Right renal pelvis (tissue), 4 donors: ENCODE results near the gene SETD9. TPM values are rescaled to one million over a fixed set of nuclear protein-coding genes. Genes with fewer than 3 reads are reported as not detected.

ENCODE experiments used
- DNase-seq, 4 donors: peaks; one replicate each; pipeline ENCODE4 v3.0.0-alpha.2; 2013; ENCODE audit warnings: low read depth in 4 of 4, low spot score in 3 of 4, missing footprints in 1 of 4
- polyA plus RNA-seq, 4 donors: library from polyadenylated mRNA; unstranded; fragments of 120-200 nt; gene quantifications; one replicate each; pipeline ENCODE4 v1.2.1, GENCODE V29; 2013; ENCODE audit not compliant: insufficient read length in 4 of 4

SETD9 gene
- polyA plus RNA-seq, result 10 to 100 TPM in 3 of 4 donors, 1 to 10 TPM in 1; 6.2 to 18.2 (median 12.4) TPM

GRCh38 chr5:56909294-56910209 lies at the start of gene SETD9:
TSS of gene SETD9 (plus strand) at chr5:56909596. CDS start at chr5:56909646, 50 bp downstream.
- peak; percentile 94 to 96 (median 96) for DNase-seq

- no peak for DNase-seq
These were observed 47.4 kb upstream of the SETD9 start for GRCh38 chr5:56861893-56862485.

- DNase-seq, result no peak
These were observed 46.5 kb upstream of the SETD9 start for GRCh38 chr5:56862909-56863308.

GRCh38 chr5:56871777-56872176 lies 37.6 kb upstream of the SETD9 start:
- DNase-seq, result no peak

GRCh38 chr5:56873056-56873455 lies 36.3 kb upstream of the SETD9 start:
- DNase-seq, result no peak

GRCh38 chr5:56876327-56876726 lies 33.1 kb upstream of the SETD9 start:
- no peak for DNase-seq

- DNase-seq, result no peak
These were observed 27.8 kb upstream of the SETD9 start for GRCh38 chr5:56881571-56881970.

- no peak for DNase-seq
These were observed 16.0 kb upstream of the SETD9 start for GRCh38 chr5:56893251-56893951.

GRCh38 chr5:56896763-56897162 lies 12.6 kb upstream of the SETD9 start:
- no peak for DNase-seq

GRCh38 chr5:56898213-56898612 lies 11.2 kb upstream of the SETD9 start:
- no peak for DNase-seq

- DNase-seq, result no peak
These were observed 9.0 kb upstream of the SETD9 start for GRCh38 chr5:56900395-56900794.

- DNase-seq, result peak in 3 of 4 donors; percentile 13 to 32 (median 28)
These were observed 8.4 kb upstream of the SETD9 start for GRCh38 chr5:56900858-56901578.

GRCh38 chr5:56908942-56909293 lies 478 bp upstream of the SETD9 start:
- DNase-seq, result peak in 2 of 4 donors; percentile 5 to 61

- DNase-seq, result peak in 2 of 4 donors; percentile 40 to 47
These were observed 992 bp downstream of the SETD9 start for GRCh38 chr5:56910210-56910965.

- DNase-seq, result no peak
These were observed 4.4 kb downstream of the SETD9 start for GRCh38 chr5:56913766-56914165.

GRCh38 chr5:56914678-56915077 lies 5.3 kb downstream of the SETD9 start:
- DNase-seq, result no peak

- DNase-seq, result no peak
These were observed 8.1 kb downstream of the SETD9 start for GRCh38 chr5:56917534-56917933.

GRCh38 chr5:56918054-56918453 lies 8.7 kb downstream of the SETD9 start:
- DNase-seq, result no peak

GRCh38 chr5:56919942-56920662 lies 10.7 kb downstream of the SETD9 start:
- no peak for DNase-seq
